A549 (cell line): ENCODE measurements around the gene EIF2B2. TPM values are rescaled to one million over a fixed set of nuclear protein-coding genes. Genes with fewer than 3 reads are reported as not detected.

Experiments used
- ATAC-seq, 2 experiments: fragments of 200-7000 bp in 1 of 2; fragments of >200 bp in 1 of 2; cut with Nextera tagmentation in 1 of 2; cut with Tn5 transposase in 1 of 2; 3 replicates each; pipeline versions ENCODE4 v1.8.0 to v1.9.1; 2018 to 2020; ENCODE audit warnings: mild to moderate bottlenecking in 1 of 2, moderate library complexity in 1 of 2
- CTCF ChIA-PET: fragments of 300-600 bp; sonication (Branson Sonifier 250); formaldehyde crosslinking; extraction: SDS; loops from one replicate; lab custom pipeline; 2021; ENCODE audit warnings: antibody characterized with exemption, inconsistent platforms; lab: Yijun Ruan, JAX
- POLR2A ChIA-PET: fragments of 350-600 bp; formaldehyde crosslinking; extraction: SDS; loops from one replicate; lab custom pipeline; 2021; ENCODE audit warnings: antibody characterized with exemption, inconsistent platforms; lab: Yijun Ruan, JAX
- DNase-seq, 2 experiments: peaks; one replicate each; pipeline versions ENCODE4 v3.0.0 to v3.0.0-alpha.2; 2011 to 2016; ENCODE audit warnings: low read depth in 1 of 2, low spot score in 1 of 2
- FAIRE-seq: peaks from 2 replicates; lab custom pipeline; 2011; peaks lifted over from hg19 to GRCh38; lab: Jason Lieb, UNC
- H3K27ac ChIP-seq, 2 experiments: fragments of >200 bp; sonication (Bioruptor Twin); formaldehyde crosslinking; 3 replicates each; pipeline ENCODE4 v1.5.1; 2016 to 2017
- H3K4me1 ChIP-seq: fragments of >200 bp; sonication (Bioruptor Twin); formaldehyde crosslinking; 3 replicates; pipeline ENCODE4 v1.6.1; 2016
- H3K4me2 ChIP-seq: fragments of >200 bp; sonication (Bioruptor Twin); formaldehyde crosslinking; 3 replicates; pipeline ENCODE4 v1.6.1; 2016
- H3K4me3 ChIP-seq: fragments of >200 bp; sonication (Bioruptor Twin); formaldehyde crosslinking; 3 replicates; pipeline ENCODE4 v1.5.1; 2016
- H3K9me3 ChIP-seq: fragments of >200 bp; sonication (Bioruptor Twin); formaldehyde crosslinking; 3 replicates; pipeline ENCODE4 v1.6.1; 2016
- BHLHE40 ChIP-seq: IDR thresholded peaks from 2 replicates; pipeline ENCODE4 v1.6.1; 2012; ENCODE audit warnings: low read depth, low read length, inconsistent platforms
- CBX2 ChIP-seq: fragments of 200-600 bp; sonication (generic); IDR thresholded peaks from 2 replicates; pipeline ENCODE4 v1.6.1; 2016; ENCODE audit warnings: low read depth, mild to moderate bottlenecking, borderline replicate concordance
- CHD2 ChIP-seq: fragments of 150-350 bp; IDR thresholded peaks from 2 replicates; pipeline ENCODE4 v1.6.1; 2014; ENCODE audit warnings: low read length; ENCODE audit not compliant: partially characterized antibody
- CHD4 ChIP-seq: fragments of 200-600 bp; sonication (generic); IDR thresholded peaks from 2 replicates; pipeline ENCODE4 v1.6.1; 2016; ENCODE audit warnings: antibody characterized with exemption, mild to moderate bottlenecking, borderline replicate concordance
- EHF ChIP-seq: fragments of 250-450 bp; sonication (Bioruptor Pico); IDR thresholded peaks from 2 replicates; pipeline ENCODE4 v1.5.0; 2020; ENCODE audit warnings: mild to moderate bottlenecking
- FOSL2 ChIP-seq, 2 experiments: fragments of 450-650 bp in 1 of 2; fragments of >200 bp in 1 of 2; sonication (Bioruptor Twin) in 1 of 2; formaldehyde crosslinking; IDR thresholded peaks; 2 replicates each; pipeline versions ENCODE4 v1.5.0 to v1.6.1; 2016 to 2020; ENCODE audit warnings: mild to moderate bottlenecking in 1 of 2, moderate library complexity in 1 of 2
- HEYL ChIP-seq: fragments of 250-450 bp; sonication (Bioruptor Pico); IDR thresholded peaks from 2 replicates; pipeline ENCODE4 v1.8.0; 2021; ENCODE audit warnings: mild to moderate bottlenecking, moderate library complexity
- HOXA7 ChIP-seq: fragments of 250-450 bp; sonication (Bioruptor Pico); IDR thresholded peaks from 2 replicates; pipeline ENCODE4 v1.5.0; 2020; ENCODE audit warnings: mild to moderate bottlenecking, moderate library complexity
- HOXB13 ChIP-seq: fragments of 250-450 bp; sonication (Bioruptor Pico); IDR thresholded peaks from 2 replicates; pipeline ENCODE4 v1.5.0; 2020; ENCODE audit warnings: low read depth, mild to moderate bottlenecking, moderate library complexity
- KDM1A ChIP-seq: fragments of 200-600 bp; sonication (generic); IDR thresholded peaks from 2 replicates; pipeline ENCODE4 v1.6.1; 2016; ENCODE audit warnings: low read depth, mild to moderate bottlenecking
- MAFK ChIP-seq: fragments of 450-650 bp; IDR thresholded peaks from 2 replicates; pipeline ENCODE4 v1.6.1; 2014; ENCODE audit not compliant: partially characterized antibody
- MAZ ChIP-seq: fragments of 150-350 bp; IDR thresholded peaks from 2 replicates; pipeline ENCODE4 v1.6.1; 2014; ENCODE audit warnings: antibody characterized with exemption, low read depth, low read length, borderline replicate concordance
- NPAS2 ChIP-seq: fragments of 250-450 bp; sonication (Bioruptor Pico); IDR thresholded peaks from 2 replicates; pipeline ENCODE4 v1.8.0; 2022; ENCODE audit warnings: mild to moderate bottlenecking, moderate library complexity, borderline replicate concordance
- NR3C1 ChIP-seq: fragments of >200 bp; sonication (Bioruptor Twin); formaldehyde crosslinking; IDR thresholded peaks from 3 replicates; pipeline ENCODE4 v1.6.1; 2017
- POLR2AphosphoS2 ChIP-seq: conservative IDR thresholded peaks from 2 replicates; pipeline ENCODE4 v1.6.1; 2012; ENCODE audit warnings: low read length, improper control_type of control experiment, inconsistent platforms
- RAD21 ChIP-seq, 2 experiments: fragments of >200 bp in 1 of 2; sonication (Bioruptor Twin) in 1 of 2; formaldehyde crosslinking in 1 of 2; IDR thresholded peaks in 1 of 2; conservative IDR thresholded peaks in 1 of 2; 2 replicates in 1 of 2; 3 replicates in 1 of 2; pipeline ENCODE4 v1.6.1; 2012 to 2018; ENCODE audit warnings: inconsistent platforms in 1 of 2
- RARB ChIP-seq: fragments of 250-450 bp; sonication (Bioruptor Pico); IDR thresholded peaks from 2 replicates; pipeline ENCODE4 v1.8.0; 2021; ENCODE audit warnings: mild to moderate bottlenecking, moderate library complexity
- RCOR1 ChIP-seq: fragments of 150-350 bp; IDR thresholded peaks from 2 replicates; pipeline ENCODE4 v1.6.1; 2014; ENCODE audit warnings: antibody characterized with exemption, low read length, low read depth
- SMC3 ChIP-seq: fragments of >200 bp; sonication (Bioruptor Twin); formaldehyde crosslinking; IDR thresholded peaks from 3 replicates; pipeline ENCODE4 v1.6.1; 2018; ENCODE audit warnings: inconsistent platforms
- SREBF2 ChIP-seq: fragments of 450-650 bp; IDR thresholded peaks from 2 replicates; pipeline ENCODE4 v1.6.1; 2014; ENCODE audit warnings: mild to moderate bottlenecking, moderate library complexity
- TP53 ChIP-seq: fragments of 250-450 bp; sonication (Bioruptor Pico); IDR thresholded peaks from 2 replicates; pipeline ENCODE4 v1.5.0; 2021; ENCODE audit warnings: mild to moderate bottlenecking, moderate library complexity
- ZC3H11A ChIP-seq: fragments of 450-650 bp; IDR thresholded peaks from 2 replicates; pipeline ENCODE4 v1.6.1; 2014; ENCODE audit warnings: antibody characterized with exemption, mild to moderate bottlenecking
- ZNF302 ChIP-seq: fragments of 250-450 bp; sonication (Bioruptor Pico); IDR thresholded peaks from 2 replicates; pipeline ENCODE4 v1.9.0; 2021; ENCODE audit warnings: inconsistent platforms, mild to moderate bottlenecking, moderate library complexity
- WGBS: methylation state at CpG from one replicate; pipeline ENCODE4 v1.1.6; 2017; ENCODE audit errors: missing lambda C conversion rate; 5-methylcytosine and 5-hydroxymethylcytosine counted together
- polyA plus RNA-seq, 4 experiments: library from polyadenylated mRNA; depleted of rRNA in 3 of 4; stranded (reverse); fragments of >200 nt; fragmentation: RNase III in 1 of 4; extraction: RNeasy Plus Mini Kit Qiagen cat#74134 plus additional on column Dnase treatment in 1 of 4; gene quantifications; 2 replicates in 3 of 4; 3 replicates in 1 of 4; pipeline ENCODE4 v1.2.3, GENCODE V29; 2011 to 2017
- TF ChIP-seq, protein P1 (sequence below): fragments of 200-600 bp; sonication (generic); IDR thresholded peaks from 2 replicates; pipeline ENCODE4 v1.6.1; 2016; ENCODE audit warnings: antibody characterized with exemption, mild to moderate bottlenecking, moderate library complexity
- TF ChIP-seq, protein P2 (sequence below): fragments of 250-450 bp; sonication (Bioruptor Pico); IDR thresholded peaks from 2 replicates; pipeline ENCODE4 v1.5.0; 2021; ENCODE audit warnings: mild to moderate bottlenecking, moderate library complexity, borderline replicate concordance
- TF ChIP-seq, protein P3 (sequence below): fragments of 250-450 bp; sonication (Bioruptor Pico); IDR thresholded peaks from 2 replicates; pipeline ENCODE4 v1.5.0; 2020; ENCODE audit warnings: low read depth, mild to moderate bottlenecking, moderate library complexity

EIF2B2 gene
- polyA plus RNA-seq, 2 of the 4 experiments (the other 2 are of a cell fraction) = 88.4 to 116 TPM

DNA sequence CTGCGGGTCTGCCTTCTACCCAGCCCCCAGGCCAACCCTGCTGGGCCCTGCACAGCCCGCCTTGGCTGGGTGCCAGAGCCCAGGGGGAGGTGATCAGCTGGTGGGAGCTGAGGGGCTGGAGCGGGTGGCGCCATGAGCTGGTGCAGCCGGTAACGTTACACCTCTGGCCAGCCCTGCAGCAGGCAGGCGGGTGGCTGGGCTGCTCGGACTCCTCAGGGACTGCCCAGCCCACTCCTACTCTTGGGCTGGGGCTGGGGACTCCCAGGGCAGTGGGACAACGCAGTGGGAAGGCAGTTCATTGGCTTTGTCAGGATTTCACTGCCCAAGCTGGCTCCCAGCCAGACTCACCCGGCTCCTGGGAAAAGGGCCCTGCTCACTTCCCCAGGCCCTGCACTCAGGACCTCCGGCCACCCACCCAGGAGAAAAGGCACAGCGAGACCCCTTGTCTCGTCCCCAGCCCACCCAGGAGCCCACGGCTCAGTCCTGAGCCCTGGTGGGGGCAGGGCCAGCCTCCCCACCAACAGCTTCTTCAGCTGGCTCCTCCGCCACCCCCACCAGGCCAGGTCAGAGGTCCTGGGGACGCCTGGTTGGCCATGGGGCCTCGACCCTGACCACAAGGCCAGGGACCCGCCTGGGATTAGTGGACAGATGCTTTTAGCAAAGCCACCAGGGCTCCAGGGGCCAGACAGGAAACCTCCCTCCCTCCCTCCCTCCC, 48.3 kb upstream of the EIF2B2 start:
- no peak for TF ChIP-seq RAD21 (conservative IDR thresholded peaks at IDR 0.05 in 1 of 2, IDR thresholded peaks at IDR 0.05 in 1 of 2)
- TF ChIP-seq, protein P1, sequence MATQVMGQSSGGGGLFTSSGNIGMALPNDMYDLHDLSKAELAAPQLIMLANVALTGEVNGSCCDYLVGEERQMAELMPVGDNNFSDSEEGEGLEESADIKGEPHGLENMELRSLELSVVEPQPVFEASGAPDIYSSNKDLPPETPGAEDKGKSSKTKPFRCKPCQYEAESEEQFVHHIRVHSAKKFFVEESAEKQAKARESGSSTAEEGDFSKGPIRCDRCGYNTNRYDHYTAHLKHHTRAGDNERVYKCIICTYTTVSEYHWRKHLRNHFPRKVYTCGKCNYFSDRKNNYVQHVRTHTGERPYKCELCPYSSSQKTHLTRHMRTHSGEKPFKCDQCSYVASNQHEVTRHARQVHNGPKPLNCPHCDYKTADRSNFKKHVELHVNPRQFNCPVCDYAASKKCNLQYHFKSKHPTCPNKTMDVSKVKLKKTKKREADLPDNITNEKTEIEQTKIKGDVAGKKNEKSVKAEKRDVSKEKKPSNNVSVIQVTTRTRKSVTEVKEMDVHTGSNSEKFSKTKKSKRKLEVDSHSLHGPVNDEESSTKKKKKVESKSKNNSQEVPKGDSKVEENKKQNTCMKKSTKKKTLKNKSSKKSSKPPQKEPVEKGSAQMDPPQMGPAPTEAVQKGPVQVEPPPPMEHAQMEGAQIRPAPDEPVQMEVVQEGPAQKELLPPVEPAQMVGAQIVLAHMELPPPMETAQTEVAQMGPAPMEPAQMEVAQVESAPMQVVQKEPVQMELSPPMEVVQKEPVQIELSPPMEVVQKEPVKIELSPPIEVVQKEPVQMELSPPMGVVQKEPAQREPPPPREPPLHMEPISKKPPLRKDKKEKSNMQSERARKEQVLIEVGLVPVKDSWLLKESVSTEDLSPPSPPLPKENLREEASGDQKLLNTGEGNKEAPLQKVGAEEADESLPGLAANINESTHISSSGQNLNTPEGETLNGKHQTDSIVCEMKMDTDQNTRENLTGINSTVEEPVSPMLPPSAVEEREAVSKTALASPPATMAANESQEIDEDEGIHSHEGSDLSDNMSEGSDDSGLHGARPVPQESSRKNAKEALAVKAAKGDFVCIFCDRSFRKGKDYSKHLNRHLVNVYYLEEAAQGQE = no peak
- TF ChIP-seq MAZ = no peak
- no peak for TF ChIP-seq POLR2AphosphoS2
- no peak for TF ChIP-seq CHD2
- TF ChIP-seq MAFK = no peak
- no peak for TF ChIP-seq SMC3
- TF ChIP-seq, protein P2, sequence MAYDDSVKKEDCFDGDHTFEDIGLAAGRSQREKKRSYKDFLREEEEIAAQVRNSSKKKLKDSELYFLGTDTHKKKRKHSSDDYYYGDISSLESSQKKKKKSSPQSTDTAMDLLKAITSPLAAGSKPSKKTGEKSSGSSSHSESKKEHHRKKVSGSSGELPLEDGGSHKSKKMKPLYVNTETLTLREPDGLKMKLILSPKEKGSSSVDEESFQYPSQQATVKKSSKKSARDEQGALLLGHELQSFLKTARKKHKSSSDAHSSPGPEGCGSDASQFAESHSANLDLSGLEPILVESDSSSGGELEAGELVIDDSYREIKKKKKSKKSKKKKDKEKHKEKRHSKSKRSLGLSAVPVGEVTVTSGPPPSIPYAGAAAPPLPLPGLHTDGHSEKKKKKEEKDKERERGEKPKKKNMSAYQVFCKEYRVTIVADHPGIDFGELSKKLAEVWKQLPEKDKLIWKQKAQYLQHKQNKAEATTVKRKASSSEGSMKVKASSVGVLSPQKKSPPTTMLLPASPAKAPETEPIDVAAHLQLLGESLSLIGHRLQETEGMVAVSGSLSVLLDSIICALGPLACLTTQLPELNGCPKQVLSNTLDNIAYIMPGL (CRISPR knock-in tag) = no peak
- TF ChIP-seq, protein P3, sequence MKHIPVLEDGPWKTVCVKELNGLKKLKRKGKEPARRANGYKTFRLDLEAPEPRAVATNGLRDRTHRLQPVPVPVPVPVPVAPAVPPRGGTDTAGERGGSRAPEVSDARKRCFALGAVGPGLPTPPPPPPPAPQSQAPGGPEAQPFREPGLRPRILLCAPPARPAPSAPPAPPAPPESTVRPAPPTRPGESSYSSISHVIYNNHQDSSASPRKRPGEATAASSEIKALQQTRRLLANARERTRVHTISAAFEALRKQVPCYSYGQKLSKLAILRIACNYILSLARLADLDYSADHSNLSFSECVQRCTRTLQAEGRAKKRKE (CRISPR knock-in tag) = no peak
- no peak for TF ChIP-seq BHLHE40
- no peak for TF ChIP-seq SREBF2
- no peak for TF ChIP-seq NPAS2
- no peak for TF ChIP-seq HOXA7
- no peak for TF ChIP-seq NR3C1
- TF ChIP-seq RCOR1 = no peak
- TF ChIP-seq HOXB13 = no peak
- no peak for TF ChIP-seq HEYL (CRISPR knock-in tag)
- no peak for TF ChIP-seq CHD4
- TF ChIP-seq ZNF302 (CRISPR knock-in tag) = no peak
- peak overlapping the region; percentile 89 for H3K4me2 ChIP-seq
- DNase-seq = no peak
- peaks cover 11% of the 10 kb centered on the region for H3K4me1 ChIP-seq
- CTCF ChIA-PET = interaction anchor here (0.8 to 11.6 kb wide), 8 partner anchors 9 to 134 kb away, joined by 3 to 105 read pairs (median 4); no protein-coding TSS in a partner anchor
- no peak overlapping the region for H3K4me3 ChIP-seq
- H3K9me3 ChIP-seq = no peaks in the 10 kb centered on the region
- no peak overlapping the region for H3K27ac ChIP-seq
- FAIRE-seq = no peak
- no peak for ATAC-seq
- WGBS = 89% methylated on average over 15 of the region's 18 CpGs
- POLR2A ChIA-PET = no interaction called here

DNA sequence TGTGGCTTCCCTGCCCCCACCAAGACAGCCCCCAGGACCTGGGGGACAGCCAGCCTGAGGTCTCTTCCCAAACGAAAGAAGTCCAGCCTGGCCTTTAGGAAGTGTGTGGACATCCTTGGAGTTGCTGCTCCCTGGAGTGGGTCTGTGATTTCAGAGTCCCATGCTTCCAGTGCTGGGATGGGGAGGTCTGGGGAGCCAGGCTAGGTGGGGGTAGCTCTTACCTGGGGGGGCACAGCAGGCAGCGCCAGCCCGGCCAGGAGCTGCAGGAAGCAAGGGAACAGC, 47.8 kb upstream of the EIF2B2 start:
- FAIRE-seq (no peak), DNase-seq (no peak), ATAC-seq (peak; percentile 10 to 29; a peak in 4 of 6 replicates)
- Histone ChIP-seq H3K27ac (peak overlapping the region; percentile 60 to 80; a peak in 4 of 6 replicates), H3K4me1 (peaks cover 11% of the 10 kb centered on the region), H3K4me2 (peak overlapping the region; percentile 89), H3K4me3 (peak overlapping the region; percentile 60), H3K9me3 (no peaks in the 10 kb centered on the region)
- CTCF ChIA-PET = interaction anchor here (0.8 to 11.6 kb wide), 6 partner anchors 10 to 134 kb away, joined by 3 to 105 read pairs (median 6); no protein-coding TSS in a partner anchor
- 38% methylated on average over 1 of the region's 3 CpGs for WGBS
- POLR2A ChIA-PET = interaction anchor here (1.0 kb wide), 1 partner anchor 13 kb away, joined by 3 read pairs; no protein-coding TSS in a partner anchor
- TF ChIP-seq, protein P1 = no peak
- TF ChIP-seq CHD4 (no peak), HEYL (CRISPR knock-in tag) (no peak), EHF (CRISPR knock-in tag) (no peak), HOXA7 (no peak), FOSL2 (IDR thresholded peaks at IDR 0.05) (no peak), FOSL2 (CRISPR knock-in tag; IDR thresholded peaks at IDR 0.05) (no peak), ZC3H11A (no peak), CBX2 (no peak), CHD2 (no peak), RARB (CRISPR knock-in tag) (no peak), TP53 (CRISPR knock-in tag) (no peak), KDM1A (no peak)
